Effector memory CD8-positive, alpha-beta T cell (primary cell): ENCODE data around the gene DEFB131B.

Experiments
- ATAC-seq: fragments of 150-1000 bp; cut with Tn5 transposase; replicated peaks from 2 replicates; pipeline ENCODE4 v1.10.0; 2021; ENCODE audit warnings: mild to moderate bottlenecking, moderate library complexity
- DNase-seq, 3 experiments: peaks; one replicate each; pipeline ENCODE4 v3.0.0; 2021
- H3K27ac Mint-ChIP-seq, 2 donors: one replicate each; pipeline ENCODE4 v1.8.0; 2022; ENCODE audit warnings: mild to moderate bottlenecking in 2 of 2, mixed read lengths in 2 of 2, moderate library complexity in 2 of 2
- H3K27me3 Mint-ChIP-seq, 2 donors: one replicate each; pipeline ENCODE4 v1.8.0; 2022; ENCODE audit warnings: mixed read lengths in 2 of 2
- H3K36me3 Mint-ChIP-seq: one replicate; pipeline ENCODE4 v1.8.0; 2022; ENCODE audit warnings: mild to moderate bottlenecking, moderate library complexity, mixed read lengths; ENCODE audit not compliant: insufficient read depth
- H3K4me1 Mint-ChIP-seq, 2 donors: one replicate each; pipeline ENCODE4 v1.8.0; 2022; ENCODE audit warnings: low read depth in 2 of 2, mixed read lengths in 2 of 2
- H3K4me3 Mint-ChIP-seq, 2 donors: one replicate each; pipeline ENCODE4 v1.8.0; 2022; ENCODE audit warnings: mild to moderate bottlenecking in 2 of 2, mixed read lengths in 2 of 2, moderate library complexity in 2 of 2
- H3K9me3 Mint-ChIP-seq, 2 donors: one replicate each; pipeline ENCODE4 v1.8.0; 2022; ENCODE audit warnings: mixed read lengths in 2 of 2

Gene DEFB131B

DNA sequence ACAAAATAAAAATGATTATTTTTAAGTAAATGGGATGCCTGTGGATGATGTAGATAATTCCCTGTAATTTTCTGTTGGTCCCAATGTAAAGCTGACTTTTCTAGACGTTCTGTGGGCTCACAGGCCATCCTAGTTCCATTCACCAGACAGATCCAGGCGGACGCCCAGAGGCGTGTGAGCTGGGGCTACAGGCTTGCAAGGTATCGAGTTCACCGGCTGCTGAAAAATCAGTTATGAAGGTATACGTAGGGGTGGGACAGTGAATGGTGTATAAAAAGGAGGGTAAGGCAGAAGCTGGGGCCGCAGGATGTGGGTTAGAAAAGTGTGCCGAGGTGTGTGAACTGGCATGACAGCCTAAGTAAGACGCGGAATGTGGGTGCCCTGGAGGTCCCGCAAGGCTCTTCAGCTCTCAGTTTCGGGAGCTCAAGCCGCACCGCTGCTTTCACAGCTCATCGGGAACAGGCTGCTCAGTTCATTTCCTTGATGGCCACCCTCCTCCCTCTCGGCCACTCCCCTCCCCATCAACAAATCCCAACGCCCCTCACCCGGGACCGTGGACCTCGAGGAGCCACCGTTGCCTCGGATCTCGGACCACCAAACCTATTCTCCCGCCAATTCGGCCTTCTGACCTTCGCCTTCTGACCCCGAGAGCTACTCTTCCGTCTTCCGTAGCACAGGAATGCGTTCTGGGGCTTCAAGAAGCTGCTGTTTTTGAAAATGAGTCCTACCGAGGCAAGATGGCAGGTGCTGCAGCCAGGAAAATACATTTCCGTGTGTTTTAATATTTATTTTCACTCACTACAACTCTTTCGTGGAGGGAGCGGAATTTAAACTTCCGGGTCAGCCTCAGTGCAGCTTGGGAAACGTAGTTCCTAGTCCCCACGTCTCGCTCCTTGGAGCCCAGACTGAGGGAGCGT lies 49.8 kb downstream of the DEFB131B start, which contains the start of gene XNDC1N:
Gene XNDC1N, minus strand, starts transcription at position 775 of the 917 bp plus-strand sequence. CDS start 5,241 bp downstream, outside the sequence.
- Mint-ChIP-seq H3K4me1 (peaks cover 35 to 38% of the 10 kb centered on the region in 2 donors), H3K27ac (peak within 1 kb of the TSS; percentile 99 to 100)
- peak; percentile 79 for ATAC-seq

DNA sequence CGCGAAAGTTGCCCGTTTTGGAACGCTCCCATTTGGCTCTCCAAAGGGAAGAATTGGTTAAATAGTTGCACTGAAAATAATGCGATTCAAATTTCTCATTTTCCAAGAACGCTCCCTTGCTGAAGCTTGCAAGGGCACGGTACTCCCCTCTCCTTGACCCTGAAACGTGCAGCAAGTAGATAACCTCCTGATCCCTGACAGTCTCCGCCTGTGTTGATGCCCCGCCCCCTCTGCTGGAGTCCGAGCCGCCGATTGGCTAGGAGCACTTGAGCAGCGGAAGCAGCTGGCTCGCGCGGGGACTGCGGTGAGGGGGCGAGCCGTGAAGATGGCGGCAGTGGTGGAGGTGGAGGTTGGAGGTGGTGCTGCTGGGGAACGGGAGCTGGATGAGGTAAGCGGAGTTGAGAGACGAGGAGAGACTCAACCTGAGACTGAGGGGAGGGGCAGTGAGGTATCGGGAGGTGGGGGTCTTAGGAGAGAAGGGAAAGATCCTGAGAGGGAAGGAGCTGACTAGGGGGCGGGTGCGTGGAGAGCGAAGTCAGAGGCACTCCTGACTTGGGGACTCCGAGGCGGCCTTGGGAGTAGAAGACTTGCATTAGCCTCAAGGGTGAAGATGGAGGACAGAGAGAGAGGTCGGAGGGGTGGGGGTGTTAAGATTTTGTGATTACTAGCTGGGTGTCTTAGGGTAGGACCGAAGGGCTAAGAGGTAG lies 50.6 kb downstream of the DEFB131B start, which contains the start of gene RNF121:
Gene RNF121, plus strand, starts transcription at position 310 of the 707 bp plus-strand sequence. Its CDS starts 16 bp downstream, at position 326.
- ATAC-seq, result peak; percentile 86
- Mint-ChIP-seq H3K4me1 (peaks cover 37 to 43% of the 10 kb centered on the region in 2 donors), H3K27ac (peak within 1 kb of the TSS; percentile 99 to 100), H3K27me3 (no peaks in the 10 kb centered on the region), H3K9me3 (no peaks in the 10 kb centered on the region), H3K4me3 (peak within 1 kb of the TSS; percentile 98 to 100), H3K36me3 (peaks cover 32% of the 10 kb centered on the region)
- DNase-seq, result peak; percentile 97 to 98 (median 98)

More for the DNA sequence above, 49.8 kb downstream of the DEFB131B start, which contains the start of gene XNDC1N:
- Mint-ChIP-seq H3K9me3 (no peaks in the 10 kb centered on the region), H3K4me3 (peak within 1 kb of the TSS; percentile 98 to 100), H3K36me3 (peaks cover 32% of the 10 kb centered on the region), H3K27me3 (no peaks in the 10 kb centered on the region)
- DNase-seq, result peak; percentile 57 to 66 (median 61)

DNA sequence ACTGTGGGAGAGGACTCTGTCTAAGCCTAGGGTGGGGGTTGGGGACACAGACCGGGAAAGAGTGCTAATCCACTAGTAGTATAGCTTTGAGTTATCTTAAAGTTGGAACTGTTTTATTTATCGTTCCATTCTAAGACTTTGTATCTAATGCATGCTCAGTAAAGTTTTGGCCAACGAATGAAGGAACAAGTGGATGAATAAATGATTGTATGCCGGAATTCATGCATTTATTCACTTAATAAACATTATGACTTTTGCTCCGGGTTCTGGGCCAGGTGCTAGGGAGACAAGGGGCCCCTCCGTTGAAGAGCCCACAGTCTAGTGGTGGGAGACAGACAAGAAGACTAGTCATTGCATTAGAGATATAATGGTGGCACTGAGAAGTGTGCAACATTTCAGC lies 51.2 kb downstream of the DEFB131B start:
- peaks cover 43 to 48% of the 10 kb centered on the region in 2 donors for H3K4me1 Mint-ChIP-seq
- peak overlapping the region; percentile 99 to 100 for H3K27ac Mint-ChIP-seq
- peak overlapping the region; percentile 98 to 100 for H3K4me3 Mint-ChIP-seq

DNA sequence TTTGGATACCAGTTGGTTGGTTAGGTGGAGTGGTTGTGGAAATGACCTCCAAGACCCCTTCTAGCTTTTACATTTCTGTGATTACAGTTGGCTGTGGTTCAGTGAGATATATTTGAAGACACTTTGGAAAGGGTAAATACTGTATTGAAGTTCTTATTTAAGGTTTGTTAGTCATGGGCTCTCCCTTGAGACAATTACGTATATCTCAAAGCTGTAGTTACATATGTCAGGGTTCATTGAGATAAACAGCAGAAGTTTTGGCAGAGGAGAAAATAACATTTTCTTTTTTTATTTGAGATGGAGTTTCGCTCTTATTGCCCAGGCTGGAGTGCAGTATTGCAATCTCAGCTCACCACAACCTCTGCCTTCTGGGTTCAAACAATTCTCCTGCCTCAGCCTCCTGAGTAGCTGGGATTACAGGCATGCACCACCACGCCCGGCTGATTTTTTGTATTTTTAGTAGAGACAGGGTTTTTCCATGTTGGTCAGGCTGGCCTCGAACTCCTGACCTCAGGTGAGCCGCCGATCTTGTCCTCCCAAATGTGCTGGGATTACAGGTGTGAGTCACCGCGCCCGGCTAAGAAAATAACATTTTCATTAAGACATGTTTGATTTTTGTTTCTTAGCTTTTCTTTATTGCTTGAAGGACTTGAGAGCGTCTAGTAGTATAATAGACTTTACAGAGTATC lies 52.4 kb downstream of the DEFB131B start:
- H3K4me1 Mint-ChIP-seq, result peaks cover 44 to 50% of the 10 kb centered on the region in 2 donors
- H3K4me3 Mint-ChIP-seq, result peak overlapping the region; percentile 12 to 98
- DNase-seq (no peak), ATAC-seq (no peak)
- H3K27me3 Mint-ChIP-seq, result no peaks in the 10 kb centered on the region
- no peaks in the 10 kb centered on the region for H3K9me3 Mint-ChIP-seq
- peaks cover 24% of the 10 kb centered on the region for H3K36me3 Mint-ChIP-seq
- H3K27ac Mint-ChIP-seq, result peak overlapping the region in 1 of 2 donors; percentile 41

More for the DNA sequence above, 51.2 kb downstream of the DEFB131B start:
- Mint-ChIP-seq H3K9me3 (no peaks in the 10 kb centered on the region), H3K36me3 (peaks cover 29% of the 10 kb centered on the region), H3K27me3 (no peaks in the 10 kb centered on the region)
- DNase-seq, result no peak
- ATAC-seq, result no peak

DNA sequence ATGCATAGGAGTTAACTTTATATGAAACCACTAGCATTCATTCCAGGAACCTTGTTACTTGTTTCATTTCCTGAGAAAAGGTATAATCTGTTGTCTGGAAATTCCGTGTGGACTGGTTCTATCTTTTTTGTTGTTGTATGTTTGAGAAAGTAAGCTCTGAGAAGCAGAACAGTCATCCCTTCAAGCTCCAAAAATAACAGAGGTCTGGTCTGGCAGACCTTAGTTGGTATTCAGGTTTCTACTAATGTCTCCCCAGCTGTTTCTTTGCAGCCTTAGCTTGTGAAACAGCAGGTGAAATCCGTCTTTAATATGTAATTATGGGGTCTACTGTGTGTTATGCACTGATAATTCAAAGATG lies 53.0 kb downstream of the DEFB131B start:
- no peaks in the 10 kb centered on the region for H3K27me3 Mint-ChIP-seq

DNA sequence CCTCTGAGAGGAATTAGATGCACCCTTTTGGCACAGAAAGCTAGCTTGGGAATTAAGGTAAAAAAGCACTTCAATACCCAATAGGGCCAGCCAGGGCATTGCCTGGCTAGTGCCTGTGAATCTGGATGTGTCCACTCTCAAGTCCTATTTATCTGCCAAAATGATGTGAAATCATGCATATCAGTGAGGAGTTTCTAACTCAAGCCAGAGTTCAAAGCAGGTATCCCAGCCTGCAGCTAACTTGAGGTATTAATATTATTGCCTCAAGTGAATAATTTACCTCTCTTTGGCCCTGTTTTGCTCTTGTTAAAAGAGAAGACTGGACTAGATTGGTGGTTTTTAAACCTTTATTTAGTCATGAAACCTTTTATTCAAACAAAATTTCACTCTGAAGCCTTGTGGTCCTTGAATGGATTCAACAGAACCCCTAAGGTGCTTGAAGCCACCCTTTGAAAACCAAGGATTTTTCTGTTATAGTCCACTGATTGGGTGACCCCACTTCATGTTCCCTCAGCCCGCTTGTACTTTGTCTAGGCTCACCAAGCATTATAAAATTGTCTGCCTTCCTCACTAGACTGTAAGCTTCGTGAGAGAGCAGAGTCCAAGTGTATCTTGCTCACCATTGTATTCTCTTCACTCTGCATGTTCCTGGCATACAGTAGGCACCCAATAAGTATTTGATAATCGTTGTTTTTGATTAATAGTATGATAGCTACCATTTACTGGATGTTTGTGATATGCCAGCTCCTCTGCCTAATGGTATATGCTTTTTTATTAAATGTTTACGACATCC lies 55.1 kb downstream of the DEFB131B start:
- Mint-ChIP-seq H3K36me3 (peaks cover 9% of the 10 kb centered on the region), H3K27ac (no peak overlapping the region), H3K4me3 (no peak overlapping the region), H3K4me1 (peaks cover 38 to 42% of the 10 kb centered on the region in 2 donors), H3K27me3 (no peaks in the 10 kb centered on the region), H3K9me3 (no peaks in the 10 kb centered on the region)
- DNase-seq (no peak), ATAC-seq (no peak)

More for the DNA sequence above, 53.0 kb downstream of the DEFB131B start:
- H3K36me3 Mint-ChIP-seq, result peaks cover 20% of the 10 kb centered on the region
- no peak for DNase-seq
- H3K9me3 Mint-ChIP-seq, result no peaks in the 10 kb centered on the region
- peaks cover 44 to 50% of the 10 kb centered on the region in 2 donors for H3K4me1 Mint-ChIP-seq
- ATAC-seq, result no peak
- H3K27ac Mint-ChIP-seq, result peak overlapping the region in 1 of 2 donors; percentile 41
- no peak overlapping the region for H3K4me3 Mint-ChIP-seq
